GM06990 (cell line): ENCODE results near the gene C4orf50.

ENCODE experiments used
- DNase-seq: peaks from one replicate; pipeline ENCODE4 v3.0.0-alpha.2; 2011; ENCODE audit not compliant: insufficient read length; ENCODE audit errors: extremely low read depth
- H3K27me3 ChIP-seq: replicated peaks from 2 replicates; pipeline ENCODE4 v1.6.0; 2011; ENCODE audit warnings: low read length; ENCODE audit not compliant: control insufficient read depth, insufficient read depth
- H3K36me3 ChIP-seq: 2 replicates; pipeline ENCODE4 v1.5.1; 2011; ENCODE audit warnings: low read length; ENCODE audit not compliant: control insufficient read depth, insufficient read depth
- H3K4me3 ChIP-seq: replicated peaks from 2 replicates; pipeline ENCODE4 v1.5.1; 2011; ENCODE audit warnings: low read depth, mild to moderate bottlenecking, control low read depth, low read length
- TF ChIP-seq, protein P1 (sequence below): IDR thresholded peaks from 2 replicates; pipeline ENCODE4 v1.5.1; 2011; ENCODE audit warnings: low read length, control low read depth, mild to moderate bottlenecking, inconsistent platforms; ENCODE audit not compliant: insufficient read depth, poor library complexity, severe bottlenecking

C4orf50 gene

DNA sequence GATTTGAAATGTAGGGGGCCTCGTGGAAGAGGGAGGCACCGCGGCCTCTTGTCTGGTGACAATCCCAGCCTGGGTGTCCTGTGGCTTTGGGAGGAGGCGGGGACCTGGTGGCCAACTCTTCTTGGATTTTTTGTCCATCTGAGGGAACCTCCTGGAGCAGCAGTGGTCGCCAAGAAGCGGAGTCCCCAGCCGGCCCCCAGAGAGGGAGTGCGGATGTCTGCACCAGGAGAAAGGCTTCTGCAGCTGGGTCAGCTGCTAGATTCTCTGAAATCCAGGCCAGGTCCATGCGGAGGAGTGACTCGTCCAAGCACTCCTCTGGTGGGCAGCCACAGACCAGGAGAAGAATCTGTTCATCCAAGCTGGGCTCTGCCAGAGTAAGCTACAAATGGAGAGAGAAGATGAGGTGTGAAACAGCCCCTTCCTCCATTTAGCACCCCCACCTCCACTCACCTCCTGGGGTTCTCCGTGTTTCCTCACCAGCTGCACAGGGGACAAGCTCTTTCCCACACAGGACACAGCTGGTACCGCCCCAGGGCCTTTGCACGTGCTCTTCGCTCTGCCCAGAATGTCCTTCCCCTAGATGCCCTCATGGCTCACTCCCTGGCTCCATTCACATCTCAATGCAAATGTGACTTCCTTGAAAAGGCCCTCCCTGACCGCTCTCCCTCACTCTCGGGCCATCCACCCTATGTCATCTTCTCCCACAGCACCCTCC, 27.6 kb downstream of the C4orf50 start:
- no peak for DNase-seq
- Histone ChIP-seq H3K4me3 (no peak overlapping the region), H3K27me3 (no peaks in the 10 kb centered on the region; the same call in 1 of the 2 replicates), H3K36me3 (no peaks in the 10 kb centered on the region)
- TF ChIP-seq, protein P1, sequence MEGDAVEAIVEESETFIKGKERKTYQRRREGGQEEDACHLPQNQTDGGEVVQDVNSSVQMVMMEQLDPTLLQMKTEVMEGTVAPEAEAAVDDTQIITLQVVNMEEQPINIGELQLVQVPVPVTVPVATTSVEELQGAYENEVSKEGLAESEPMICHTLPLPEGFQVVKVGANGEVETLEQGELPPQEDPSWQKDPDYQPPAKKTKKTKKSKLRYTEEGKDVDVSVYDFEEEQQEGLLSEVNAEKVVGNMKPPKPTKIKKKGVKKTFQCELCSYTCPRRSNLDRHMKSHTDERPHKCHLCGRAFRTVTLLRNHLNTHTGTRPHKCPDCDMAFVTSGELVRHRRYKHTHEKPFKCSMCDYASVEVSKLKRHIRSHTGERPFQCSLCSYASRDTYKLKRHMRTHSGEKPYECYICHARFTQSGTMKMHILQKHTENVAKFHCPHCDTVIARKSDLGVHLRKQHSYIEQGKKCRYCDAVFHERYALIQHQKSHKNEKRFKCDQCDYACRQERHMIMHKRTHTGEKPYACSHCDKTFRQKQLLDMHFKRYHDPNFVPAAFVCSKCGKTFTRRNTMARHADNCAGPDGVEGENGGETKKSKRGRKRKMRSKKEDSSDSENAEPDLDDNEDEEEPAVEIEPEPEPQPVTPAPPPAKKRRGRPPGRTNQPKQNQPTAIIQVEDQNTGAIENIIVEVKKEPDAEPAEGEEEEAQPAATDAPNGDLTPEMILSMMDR: no peak

DNA sequence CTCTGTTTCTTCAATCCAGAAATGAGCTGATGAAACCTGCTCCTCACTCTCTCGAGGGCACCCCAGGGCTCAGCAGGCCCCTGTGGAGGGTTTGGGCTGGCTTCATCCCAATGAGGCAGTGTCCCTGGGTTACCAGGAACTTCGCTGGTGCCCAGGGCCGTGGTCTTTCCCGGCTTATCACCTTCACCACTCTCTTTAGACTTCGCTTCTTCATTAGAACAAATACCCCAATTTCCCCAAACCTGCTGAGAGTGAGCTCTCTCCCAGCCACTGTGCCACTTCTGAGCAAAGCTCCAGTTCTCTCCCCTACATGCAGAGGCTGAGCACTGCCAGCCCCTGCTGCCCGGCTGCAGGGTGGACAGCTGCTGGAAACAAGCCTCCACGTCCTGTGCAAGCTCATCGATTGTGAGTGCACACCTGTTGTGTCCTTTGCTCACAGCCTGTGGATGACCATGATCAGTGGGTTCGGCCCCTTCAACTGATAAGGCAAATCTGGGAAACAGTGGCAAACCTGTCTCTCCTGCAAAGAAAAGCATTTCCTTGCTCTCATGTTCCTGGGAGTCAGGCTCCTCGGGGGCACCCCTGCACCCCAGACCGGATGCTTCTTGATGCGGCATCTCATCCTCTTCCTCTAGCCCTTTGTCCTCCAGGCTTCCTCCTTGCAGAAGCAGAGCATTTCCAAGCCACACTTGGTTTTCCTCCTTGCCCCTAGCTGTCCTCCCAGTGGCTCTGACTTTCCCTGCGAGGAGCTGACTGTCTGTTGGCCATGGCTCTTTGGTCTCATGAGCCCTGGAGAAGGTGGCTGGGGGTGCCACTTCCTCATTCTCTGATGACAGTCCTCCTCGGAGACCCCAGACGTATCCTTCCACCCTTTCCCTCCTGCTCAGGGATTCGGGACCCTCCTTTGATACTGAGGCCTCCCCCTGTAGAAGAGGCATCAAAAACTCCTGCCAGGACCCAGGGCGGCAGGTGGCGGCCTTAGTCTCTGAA, 28.7 kb downstream of the C4orf50 start:
- Histone ChIP-seq H3K27me3 (no peaks in the 10 kb centered on the region; the same call in 1 of the 2 replicates), H3K36me3 (no peaks in the 10 kb centered on the region), H3K4me3 (no peak overlapping the region)
- no peak for DNase-seq
- TF ChIP-seq, protein P1: no peak

DNA sequence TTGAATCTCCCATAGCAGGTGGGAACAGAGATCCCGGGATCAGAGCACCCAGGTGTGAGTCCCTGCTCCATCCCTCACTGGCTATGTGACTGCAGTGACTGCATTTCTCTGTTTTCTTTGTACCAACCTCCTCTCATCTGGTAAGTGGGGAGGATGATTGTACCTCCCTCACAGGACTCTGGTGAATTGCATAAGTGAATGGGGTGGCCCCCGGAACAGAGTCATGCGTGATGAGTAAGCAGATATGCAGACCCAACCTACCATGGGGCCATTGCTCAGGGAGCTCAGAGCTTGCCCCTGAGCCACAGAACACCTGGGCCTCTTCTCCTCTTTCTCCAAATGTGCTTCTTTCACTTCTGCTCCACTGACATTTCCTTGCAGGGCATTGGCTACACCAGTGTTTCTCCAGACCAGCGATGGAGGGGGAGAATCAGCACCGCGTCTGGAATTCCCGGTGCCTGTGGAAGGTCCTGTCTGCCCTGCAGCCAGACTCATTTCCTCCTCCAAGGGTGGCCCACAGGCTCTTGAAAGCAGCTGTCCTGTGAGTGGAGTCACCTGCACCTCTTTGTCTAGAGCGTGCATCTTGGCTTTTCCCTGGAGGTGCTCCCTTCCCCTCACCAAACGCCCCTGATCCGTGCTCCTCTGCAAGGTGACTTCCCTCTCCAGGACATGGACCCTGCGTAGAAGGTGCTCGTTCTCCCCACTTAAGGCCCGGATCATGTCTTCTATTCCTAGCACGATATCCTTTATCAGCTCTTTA, 30.0 kb downstream of the C4orf50 start:
- no peaks in the 10 kb centered on the region for H3K36me3 ChIP-seq
- no peak overlapping the region for H3K4me3 ChIP-seq
- H3K27me3 ChIP-seq: no peaks in the 10 kb centered on the region; the same call in none of the 2 replicates
- DNase-seq: no peak
- TF ChIP-seq, protein P1: no peak

DNA sequence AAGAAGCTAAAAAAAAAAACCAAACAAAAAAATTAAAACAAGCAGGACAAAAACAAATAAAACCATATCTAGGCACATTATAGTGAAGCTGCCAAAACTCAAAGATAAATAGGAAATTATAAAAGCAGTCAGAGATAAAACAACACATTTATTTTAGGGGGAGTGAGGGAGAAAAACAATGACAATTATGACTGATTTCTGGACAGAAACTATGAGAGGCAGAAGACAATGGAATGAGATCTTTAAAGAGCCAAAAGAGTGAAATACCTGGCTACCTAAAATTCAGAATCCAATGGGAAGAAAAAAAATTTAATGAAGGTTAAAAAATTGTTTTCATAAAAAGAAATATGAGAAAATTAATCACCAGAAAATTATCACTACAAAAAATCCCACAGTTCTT, 33.4 kb downstream of the C4orf50 start:
- TF ChIP-seq, protein P1: no peak
- no peak for DNase-seq
- H3K27me3 ChIP-seq: no peaks in the 10 kb centered on the region; the same call in none of the 2 replicates
- no peaks in the 10 kb centered on the region for H3K36me3 ChIP-seq
- no peak overlapping the region for H3K4me3 ChIP-seq

DNA sequence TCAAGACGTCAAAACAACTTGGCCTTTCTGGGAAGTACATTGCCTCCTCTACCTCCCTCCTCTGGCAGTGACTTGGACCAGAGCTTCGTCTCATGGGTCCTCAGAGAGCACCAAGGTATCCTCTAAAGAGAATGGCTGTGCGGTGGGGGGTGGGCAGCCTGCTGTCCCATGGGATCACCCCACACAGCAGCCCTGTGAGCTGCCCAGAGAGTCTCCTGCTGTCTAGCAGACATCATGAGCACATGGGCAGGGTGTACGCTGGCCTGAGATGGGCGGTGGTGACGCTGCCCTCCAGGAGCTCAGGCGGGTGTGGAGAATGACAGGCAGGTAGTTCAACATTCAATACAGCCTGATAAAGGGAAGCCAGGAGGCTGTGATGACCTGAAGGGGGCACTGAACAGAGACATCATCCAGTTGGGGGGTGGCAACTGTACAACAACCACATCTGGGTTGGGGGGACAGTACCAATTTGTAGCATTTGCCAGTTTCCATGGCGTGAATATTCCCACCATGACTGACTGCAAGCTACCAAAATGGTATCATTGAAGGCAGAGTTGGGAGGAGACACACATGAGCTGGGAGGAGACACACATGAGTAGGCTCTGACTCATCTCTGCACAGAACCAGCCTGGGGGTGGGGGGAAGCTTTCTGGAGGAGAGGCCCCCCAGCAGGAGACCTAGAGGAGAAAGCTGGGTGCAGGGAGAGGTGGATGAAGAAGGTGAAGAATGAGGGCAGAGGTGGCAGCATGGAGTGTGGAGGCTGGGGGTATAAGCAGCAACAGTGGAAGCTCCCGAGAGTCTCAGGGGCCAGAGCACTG, 35.9 kb downstream of the C4orf50 start:
- no peaks in the 10 kb centered on the region for H3K36me3 ChIP-seq
- no peak overlapping the region for H3K4me3 ChIP-seq
- no peaks in the 10 kb centered on the region; the same call in 1 of the 2 replicates for H3K27me3 ChIP-seq
- TF ChIP-seq, protein P1: no peak
- no peak for DNase-seq
